Measurements from ENCODE around the gene PLCL2.

Gene PLCL2

DNA sequence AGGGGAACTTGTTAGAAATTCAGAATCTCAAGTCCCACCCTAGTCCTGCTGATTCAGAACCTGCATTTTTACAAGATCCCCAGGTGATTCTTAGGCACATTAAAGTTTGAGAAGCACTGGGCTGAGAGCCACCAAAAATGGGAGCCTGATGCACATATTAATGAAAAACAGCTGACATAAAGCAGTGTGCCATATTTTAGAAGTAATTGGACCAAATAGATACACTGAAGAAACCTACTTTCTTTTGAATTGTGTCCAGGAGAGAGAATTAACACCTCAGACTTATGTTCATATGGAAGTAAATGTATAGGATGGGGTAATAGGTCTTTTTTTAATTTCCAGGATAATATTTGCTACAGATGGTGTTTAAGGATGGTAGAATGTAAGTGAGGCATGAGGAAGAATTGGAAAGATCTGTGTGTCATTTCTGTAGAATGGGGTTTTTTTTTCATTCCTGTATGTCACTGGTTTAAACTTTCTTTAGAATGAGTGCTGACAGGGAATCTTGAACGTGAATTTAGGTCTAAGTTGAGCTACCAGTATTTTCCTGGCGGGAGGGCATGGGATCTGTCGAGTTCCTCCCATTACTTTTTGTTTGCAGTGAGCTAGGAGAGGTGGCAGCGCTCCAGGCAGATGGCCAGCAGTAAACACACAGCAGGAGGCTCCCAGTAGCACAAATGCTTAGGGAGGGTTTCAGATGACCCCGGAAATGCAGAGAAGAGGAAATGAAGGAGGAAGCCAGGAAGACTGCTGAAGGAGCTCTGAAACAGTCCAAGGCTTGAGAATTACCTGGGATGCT is 185.6 kb downstream of the PLCL2 start:
- H3K27ac ChIP-seq (ENCODE audit: low read length) = no peak overlapping the region
- H3K36me3 ChIP-seq (replicated peaks; ENCODE audit: low read depth, low read length) = no peaks in the 10 kb centered on the region
- no peak overlapping the region for H3K9ac ChIP-seq (ENCODE audit: low read length)

DNA sequence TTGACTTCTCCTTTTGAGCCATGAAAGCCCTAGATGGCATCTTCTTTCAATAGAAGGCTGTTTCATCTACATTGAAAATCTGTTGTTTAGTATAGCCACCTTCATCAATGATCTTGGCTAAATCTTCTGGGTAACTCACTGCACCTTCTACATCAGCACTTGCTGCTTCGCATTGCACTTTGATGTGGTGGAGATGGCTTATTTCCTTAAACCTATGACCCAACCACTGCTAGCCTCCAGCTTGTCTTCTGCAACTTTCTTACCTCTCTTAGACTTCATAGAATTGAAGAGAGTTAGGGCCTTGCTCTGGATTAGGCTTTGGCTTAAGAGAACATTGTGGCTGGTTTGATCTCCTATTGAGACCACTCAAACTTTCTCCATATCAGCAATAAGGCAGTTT is 189.8 kb downstream of the PLCL2 start:
- no peaks in the 10 kb centered on the region for H3K9me3 ChIP-seq (ENCODE audit: insufficient read depth, low read length)
- H3K27ac ChIP-seq (ENCODE audit: low read length) = no peak overlapping the region
- TF ChIP-seq, protein P1, sequence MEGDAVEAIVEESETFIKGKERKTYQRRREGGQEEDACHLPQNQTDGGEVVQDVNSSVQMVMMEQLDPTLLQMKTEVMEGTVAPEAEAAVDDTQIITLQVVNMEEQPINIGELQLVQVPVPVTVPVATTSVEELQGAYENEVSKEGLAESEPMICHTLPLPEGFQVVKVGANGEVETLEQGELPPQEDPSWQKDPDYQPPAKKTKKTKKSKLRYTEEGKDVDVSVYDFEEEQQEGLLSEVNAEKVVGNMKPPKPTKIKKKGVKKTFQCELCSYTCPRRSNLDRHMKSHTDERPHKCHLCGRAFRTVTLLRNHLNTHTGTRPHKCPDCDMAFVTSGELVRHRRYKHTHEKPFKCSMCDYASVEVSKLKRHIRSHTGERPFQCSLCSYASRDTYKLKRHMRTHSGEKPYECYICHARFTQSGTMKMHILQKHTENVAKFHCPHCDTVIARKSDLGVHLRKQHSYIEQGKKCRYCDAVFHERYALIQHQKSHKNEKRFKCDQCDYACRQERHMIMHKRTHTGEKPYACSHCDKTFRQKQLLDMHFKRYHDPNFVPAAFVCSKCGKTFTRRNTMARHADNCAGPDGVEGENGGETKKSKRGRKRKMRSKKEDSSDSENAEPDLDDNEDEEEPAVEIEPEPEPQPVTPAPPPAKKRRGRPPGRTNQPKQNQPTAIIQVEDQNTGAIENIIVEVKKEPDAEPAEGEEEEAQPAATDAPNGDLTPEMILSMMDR (IDR thresholded peaks at IDR 0.05; ENCODE audit: low read depth, low read length) = no peak
- no peak for TF ChIP-seq EZH2phosphoT487 (IDR thresholded peaks at IDR 0.05; ENCODE audit: low read depth)
- no peaks in the 10 kb centered on the region for H3K4me1 ChIP-seq (ENCODE audit: low read length)
- H3K9ac ChIP-seq (ENCODE audit: low read length) = no peak overlapping the region
- H4K20me1 ChIP-seq (ENCODE audit: insufficient read depth, low read length) = no peaks in the 10 kb centered on the region
- H3K4me3 ChIP-seq (ENCODE audit: low read length) = no peak overlapping the region
- peaks cover 4% of the 10 kb centered on the region for H3K36me3 ChIP-seq (replicated peaks; ENCODE audit: low read depth, low read length)
- no peaks in the 10 kb centered on the region for H3K79me2 ChIP-seq (ENCODE audit: low read length)
- no peak overlapping the region for H3K4me2 ChIP-seq (ENCODE audit: low read length)
- H2AFZ ChIP-seq (ENCODE audit: low read depth, low read length) = no peak overlapping the region
- no peaks in the 10 kb centered on the region for H3K27me3 ChIP-seq (ENCODE audit: low read depth, low read length)

More for the DNA sequence above, 185.6 kb downstream of the PLCL2 start:
- no peaks in the 10 kb centered on the region for H4K20me1 ChIP-seq (ENCODE audit: insufficient read depth, low read length)
- no peaks in the 10 kb centered on the region for H3K4me1 ChIP-seq (ENCODE audit: low read length)
- no peak overlapping the region for H2AFZ ChIP-seq (ENCODE audit: low read depth, low read length)
- no peak for TF ChIP-seq EZH2phosphoT487 (IDR thresholded peaks at IDR 0.05; ENCODE audit: low read depth)
- TF ChIP-seq, protein P1 (IDR thresholded peaks at IDR 0.05; ENCODE audit: low read depth, low read length) = no peak
- H3K4me3 ChIP-seq (ENCODE audit: low read length) = no peak overlapping the region
- no peaks in the 10 kb centered on the region for H3K9me3 ChIP-seq (ENCODE audit: insufficient read depth, low read length)
- H3K27me3 ChIP-seq (ENCODE audit: low read depth, low read length) = no peaks in the 10 kb centered on the region
- H3K79me2 ChIP-seq (ENCODE audit: low read length) = no peaks in the 10 kb centered on the region
- no peak overlapping the region for H3K4me2 ChIP-seq (ENCODE audit: low read length)

DNA sequence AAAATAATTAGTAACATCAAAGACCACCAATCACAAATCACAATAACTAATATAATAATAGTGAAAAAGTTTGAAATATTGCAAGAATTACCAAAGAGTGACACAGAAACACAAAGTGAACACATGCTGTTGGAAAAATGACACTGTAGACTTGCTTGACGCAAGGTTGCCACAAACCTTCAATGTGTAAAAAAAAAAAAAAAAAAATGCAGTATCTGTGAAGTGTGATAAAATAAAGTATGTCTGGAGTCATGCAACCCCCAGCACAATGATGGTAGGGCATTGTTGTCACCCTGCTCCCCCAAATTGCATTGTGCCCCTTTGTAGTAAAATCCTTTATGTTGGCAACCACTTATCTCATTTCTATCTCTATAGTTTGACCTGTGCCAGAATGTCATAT is 190.6 kb downstream of the PLCL2 start:
- Histone ChIP-seq H3K36me3 (replicated peaks; ENCODE audit: low read depth, low read length) (peaks cover 4% of the 10 kb centered on the region), H3K27ac (ENCODE audit: low read length) (no peak overlapping the region), H3K4me1 (ENCODE audit: low read length) (no peaks in the 10 kb centered on the region), H3K27me3 (ENCODE audit: low read depth, low read length) (no peaks in the 10 kb centered on the region), H4K20me1 (ENCODE audit: insufficient read depth, low read length) (no peaks in the 10 kb centered on the region), H2AFZ (ENCODE audit: low read depth, low read length) (no peak overlapping the region), H3K9ac (ENCODE audit: low read length) (no peak overlapping the region), H3K9me3 (ENCODE audit: insufficient read depth, low read length) (no peaks in the 10 kb centered on the region), H3K4me2 (ENCODE audit: low read length) (no peak overlapping the region), H3K4me3 (ENCODE audit: low read length) (no peak overlapping the region), H3K79me2 (ENCODE audit: low read length) (no peaks in the 10 kb centered on the region)
- TF ChIP-seq, protein P1 (IDR thresholded peaks at IDR 0.05; ENCODE audit: low read depth, low read length) = no peak
- no peak for TF ChIP-seq EZH2phosphoT487 (IDR thresholded peaks at IDR 0.05; ENCODE audit: low read depth)

DNA sequence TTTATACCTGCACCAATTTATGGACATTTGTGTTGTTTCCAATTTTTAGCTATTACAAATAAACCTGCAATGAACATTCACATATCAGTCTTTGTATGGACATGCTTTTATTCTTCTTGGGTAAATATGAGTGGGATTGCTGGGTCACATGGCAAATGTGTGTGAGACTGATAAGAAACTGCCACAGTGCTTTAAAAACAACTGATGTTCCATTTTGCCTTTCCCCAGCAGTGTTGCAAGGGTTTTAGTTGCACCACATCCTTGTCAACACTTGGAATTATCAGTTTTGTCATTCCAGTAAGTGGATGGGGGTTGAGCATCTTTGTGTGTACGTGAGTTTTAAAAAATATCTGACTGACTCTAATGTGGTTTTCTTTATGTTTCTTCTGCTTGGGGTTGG is 191.2 kb downstream of the PLCL2 start:
- Histone ChIP-seq H3K9ac (ENCODE audit: low read length) (no peak overlapping the region), H2AFZ (ENCODE audit: low read depth, low read length) (no peak overlapping the region), H3K79me2 (ENCODE audit: low read length) (no peaks in the 10 kb centered on the region), H3K36me3 (replicated peaks; ENCODE audit: low read depth, low read length) (peaks cover 4% of the 10 kb centered on the region), H3K4me3 (ENCODE audit: low read length) (no peak overlapping the region), H3K4me2 (ENCODE audit: low read length) (no peak overlapping the region), H3K27me3 (ENCODE audit: low read depth, low read length) (no peaks in the 10 kb centered on the region), H4K20me1 (ENCODE audit: insufficient read depth, low read length) (no peaks in the 10 kb centered on the region), H3K9me3 (ENCODE audit: insufficient read depth, low read length) (no peaks in the 10 kb centered on the region), H3K4me1 (ENCODE audit: low read length) (no peaks in the 10 kb centered on the region), H3K27ac (ENCODE audit: low read length) (no peak overlapping the region)
- TF ChIP-seq, protein P1 (IDR thresholded peaks at IDR 0.05; ENCODE audit: low read depth, low read length) = no peak
- no peak for TF ChIP-seq EZH2phosphoT487 (IDR thresholded peaks at IDR 0.05; ENCODE audit: low read depth)
